ENCODE measurements around the gene CCNB2. TPM values are rescaled to one million over a fixed set of nuclear protein-coding genes. Genes with fewer than 3 reads are reported as not detected.

The CCNB2 gene
- total and polyA plus RNA-seq, 2 donors (not counting 1 experiment from before 2014, with no cell fraction given) = 0.67 to 1.0 TPM

GRCh38 chr15:59094077-59094476, 10.9 kb upstream of the CCNB2 start:
- intact Hi-C loops (cut with micrococcal nuclease) = no loop called here
- no peaks in the 10 kb centered on the region for H3K4me1 ChIP-seq (ENCODE audit: control insufficient read depth in 2 of 2, insufficient read depth in 2 of 2, low read length in 2 of 2)
- WGBS (ENCODE audit: insufficient coverage) = no CpG with 5 or more reads among the region's 1 CpG

GRCh38 chr15:59096429-59096828, 8.5 kb upstream of the CCNB2 start:
- CTCF ChIA-PET = interaction anchor here (1.7 kb wide), 1 partner anchor 432 kb away, joined by 5 read pairs; no protein-coding TSS in a partner anchor
- H3K27me3 ChIP-seq (replicated peaks in 1 of 4; ENCODE audit: control extremely low read depth in 1 of 4, control insufficient read depth in 3 of 4, insufficient read depth in 4 of 4, low read length in 3 of 4) = no peaks in the 10 kb centered on the region
- no peaks in the 10 kb centered on the region for H3K27me3 Mint-ChIP-seq
- ATAC-seq (ENCODE audit: low read depth) (no peak), DNase-seq (no peak)
- H3K4me1 ChIP-seq (ENCODE audit: control insufficient read depth in 2 of 2, insufficient read depth in 2 of 2, low read length in 2 of 2) = no peaks in the 10 kb centered on the region
- H3K4me3 Mint-ChIP-seq = no peak overlapping the region
- TF ChIP-seq EZH2 (IDR thresholded peaks at IDR 0.05; ENCODE audit: borderline replicate concordance, insufficient read depth, low read depth, low read length, poor library complexity, severe bottlenecking) = no peak
- TF ChIP-seq, protein P1, sequence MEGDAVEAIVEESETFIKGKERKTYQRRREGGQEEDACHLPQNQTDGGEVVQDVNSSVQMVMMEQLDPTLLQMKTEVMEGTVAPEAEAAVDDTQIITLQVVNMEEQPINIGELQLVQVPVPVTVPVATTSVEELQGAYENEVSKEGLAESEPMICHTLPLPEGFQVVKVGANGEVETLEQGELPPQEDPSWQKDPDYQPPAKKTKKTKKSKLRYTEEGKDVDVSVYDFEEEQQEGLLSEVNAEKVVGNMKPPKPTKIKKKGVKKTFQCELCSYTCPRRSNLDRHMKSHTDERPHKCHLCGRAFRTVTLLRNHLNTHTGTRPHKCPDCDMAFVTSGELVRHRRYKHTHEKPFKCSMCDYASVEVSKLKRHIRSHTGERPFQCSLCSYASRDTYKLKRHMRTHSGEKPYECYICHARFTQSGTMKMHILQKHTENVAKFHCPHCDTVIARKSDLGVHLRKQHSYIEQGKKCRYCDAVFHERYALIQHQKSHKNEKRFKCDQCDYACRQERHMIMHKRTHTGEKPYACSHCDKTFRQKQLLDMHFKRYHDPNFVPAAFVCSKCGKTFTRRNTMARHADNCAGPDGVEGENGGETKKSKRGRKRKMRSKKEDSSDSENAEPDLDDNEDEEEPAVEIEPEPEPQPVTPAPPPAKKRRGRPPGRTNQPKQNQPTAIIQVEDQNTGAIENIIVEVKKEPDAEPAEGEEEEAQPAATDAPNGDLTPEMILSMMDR (IDR thresholded peaks at IDR 0.05) = no peak
- H3K9me3 ChIP-seq (ENCODE audit: control extremely low read depth in 1 of 3, control insufficient read depth in 2 of 3, insufficient read depth in 1 of 3, low read length in 2 of 3) = peaks cover 0 to 2% (median 0%) of the 10 kb centered on the region in 3 donors
- intact Hi-C loops (cut with micrococcal nuclease) = no loop called here
- peaks cover 7 to 62% of the 10 kb centered on the region in 2 experiments for H3K36me3 ChIP-seq (replicated peaks in 1 of 2; ENCODE audit: control extremely low read depth in 1 of 2, control insufficient read depth in 1 of 2, extremely low read depth in 1 of 2, insufficient read depth in 2 of 2, low read length in 1 of 2)
- no peak overlapping the region for H3K4me3 ChIP-seq (ENCODE audit: control extremely low read depth in 1 of 5, extremely low read depth in 1 of 5, insufficient read depth in 1 of 5, low read depth in 2 of 5, low read length in 4 of 5)
- no peak overlapping the region for H3K9ac ChIP-seq (ENCODE audit: low read length)
- WGBS (ENCODE audit: insufficient coverage) = 95% methylated on average over 3 of the region's 3 CpGs
- no peak overlapping the region for H3K27ac Mint-ChIP-seq
- no peak overlapping the region for H3K27ac ChIP-seq (ENCODE audit: low read length in 2 of 2)
- H2AFZ ChIP-seq (ENCODE audit: insufficient read depth, low read depth, low read length, poor library complexity, severe bottlenecking) = no peak overlapping the region
- no peaks in the 10 kb centered on the region for H3K4me1 Mint-ChIP-seq
- POLR2A ChIA-PET = no interaction called here
- H3K79me2 ChIP-seq (ENCODE audit: control insufficient read depth, insufficient read depth, low read length) = no peaks in the 10 kb centered on the region
- no peaks in the 10 kb centered on the region for H3K9me3 Mint-ChIP-seq (ENCODE audit: insufficient read depth)
- no peak overlapping the region for H3K4me2 ChIP-seq (replicated peaks; ENCODE audit: low read depth, low read length, poor library complexity, severe bottlenecking)
- no peaks in the 10 kb centered on the region for H4K20me1 ChIP-seq (ENCODE audit: control insufficient read depth, insufficient read depth, low read length, poor library complexity, severe bottlenecking)

More at GRCh38 chr15:59094077-59094476, 10.9 kb upstream of the CCNB2 start:
- no peak overlapping the region for H3K27ac Mint-ChIP-seq
- Histone ChIP-seq H3K4me3 (ENCODE audit: control extremely low read depth in 1 of 5, extremely low read depth in 1 of 5, insufficient read depth in 1 of 5, low read depth in 2 of 5, low read length in 4 of 5) (no peak overlapping the region), H3K27ac (ENCODE audit: low read length in 2 of 2) (no peak overlapping the region), H3K79me2 (ENCODE audit: control insufficient read depth, insufficient read depth, low read length) (no peaks in the 10 kb centered on the region), H2AFZ (ENCODE audit: insufficient read depth, low read depth, low read length, poor library complexity, severe bottlenecking) (no peak overlapping the region), H4K20me1 (ENCODE audit: control insufficient read depth, insufficient read depth, low read length, poor library complexity, severe bottlenecking) (no peaks in the 10 kb centered on the region), H3K9ac (ENCODE audit: low read length) (no peak overlapping the region), H3K4me2 (replicated peaks; ENCODE audit: low read depth, low read length, poor library complexity, severe bottlenecking) (no peak overlapping the region), H3K9me3 (ENCODE audit: control extremely low read depth in 1 of 3, control insufficient read depth in 2 of 3, insufficient read depth in 1 of 3, low read length in 2 of 3) (peaks cover 0 to 2% (median 0%) of the 10 kb centered on the region in 3 donors), H3K36me3 (replicated peaks in 1 of 2; ENCODE audit: control extremely low read depth in 1 of 2, control insufficient read depth in 1 of 2, extremely low read depth in 1 of 2, insufficient read depth in 2 of 2, low read length in 1 of 2) (peaks cover 11 to 78% of the 10 kb centered on the region in 2 experiments), H3K27me3 (replicated peaks in 1 of 4; ENCODE audit: control extremely low read depth in 1 of 4, control insufficient read depth in 3 of 4, insufficient read depth in 4 of 4, low read length in 3 of 4) (no peaks in the 10 kb centered on the region)
- no peaks in the 10 kb centered on the region for H3K9me3 Mint-ChIP-seq (ENCODE audit: insufficient read depth)
- H3K4me1 Mint-ChIP-seq = no peaks in the 10 kb centered on the region
- DNase-seq (no peak), ATAC-seq (ENCODE audit: low read depth) (no peak)
- TF ChIP-seq EZH2 (IDR thresholded peaks at IDR 0.05; ENCODE audit: borderline replicate concordance, insufficient read depth, low read depth, low read length, poor library complexity, severe bottlenecking) = no peak
- TF ChIP-seq, protein P1 (IDR thresholded peaks at IDR 0.05) = no peak
- no peaks in the 10 kb centered on the region for H3K27me3 Mint-ChIP-seq
- CTCF ChIA-PET = no interaction called here
- POLR2A ChIA-PET = no interaction called here
- no peak overlapping the region for H3K4me3 Mint-ChIP-seq

All from B cell (primary cell).